Vagina (tissue), 2 donors: Measurements from ENCODE around the gene KDM4B.

Experiments
- POLR2A ChIP-seq, 2 donors: fragments of 450-650 bp; IDR thresholded peaks; one replicate each; pipeline ENCODE4 v1.6.1; 2017; ENCODE audit warnings: antibody characterized with exemption in 2 of 2, mild to moderate bottlenecking in 2 of 2, moderate library complexity in 2 of 2
- POLR2AphosphoS5 ChIP-seq, 2 donors: sonication (generic); formaldehyde crosslinking; IDR thresholded peaks; one replicate each; pipeline ENCODE4 v1.9.0; 2017; ENCODE audit warnings: antibody characterized with exemption in 2 of 2, mild to moderate bottlenecking in 2 of 2, low read depth in 1 of 2; ENCODE audit not compliant: insufficient read depth in 1 of 2
- TF ChIP-seq, protein P1 (sequence below), 3 experiments: fragments of 450-650 bp in 2 of 3; fragments of 200-600 bp in 1 of 3; sonication (generic) in 1 of 3; IDR thresholded peaks; one replicate each; pipeline ENCODE4 v1.5.1; 2017 to 2019; ENCODE audit warnings: antibody characterized with exemption in 3 of 3, mild to moderate bottlenecking in 2 of 3, moderate library complexity in 2 of 3

DNA sequence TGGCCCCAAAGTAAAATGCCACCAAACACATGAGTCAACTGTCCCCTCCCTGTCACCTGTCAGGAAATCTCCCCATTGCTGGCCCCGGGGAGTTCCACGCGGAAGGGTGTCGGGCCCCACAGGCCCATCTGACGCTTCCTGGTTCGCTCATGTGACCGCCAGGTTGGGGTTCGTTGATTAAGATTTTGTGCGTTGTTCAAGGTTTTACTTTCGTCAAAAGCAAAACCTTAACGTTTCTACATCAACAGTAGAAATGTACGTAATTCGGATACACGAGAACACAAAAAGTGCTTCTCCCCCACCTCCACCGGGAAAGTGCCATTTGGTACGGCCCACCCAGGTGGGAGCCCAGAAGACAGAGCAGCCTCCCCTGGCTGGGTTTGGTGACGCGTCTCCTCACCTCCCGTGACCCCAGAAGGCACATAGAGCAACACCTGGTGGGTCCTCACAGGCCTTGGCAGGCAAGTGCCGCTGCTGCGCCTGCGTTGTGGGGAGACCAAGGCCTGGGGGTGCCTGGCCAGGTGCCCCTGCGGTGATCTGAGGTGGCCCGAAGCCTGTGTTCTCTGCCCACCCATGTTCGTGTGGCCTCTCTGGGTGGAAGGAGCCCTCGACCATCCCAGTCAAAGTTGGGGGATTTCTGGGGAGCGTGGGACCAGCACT is 161.6 kb downstream of the KDM4B start:
- TF ChIP-seq, protein P1, sequence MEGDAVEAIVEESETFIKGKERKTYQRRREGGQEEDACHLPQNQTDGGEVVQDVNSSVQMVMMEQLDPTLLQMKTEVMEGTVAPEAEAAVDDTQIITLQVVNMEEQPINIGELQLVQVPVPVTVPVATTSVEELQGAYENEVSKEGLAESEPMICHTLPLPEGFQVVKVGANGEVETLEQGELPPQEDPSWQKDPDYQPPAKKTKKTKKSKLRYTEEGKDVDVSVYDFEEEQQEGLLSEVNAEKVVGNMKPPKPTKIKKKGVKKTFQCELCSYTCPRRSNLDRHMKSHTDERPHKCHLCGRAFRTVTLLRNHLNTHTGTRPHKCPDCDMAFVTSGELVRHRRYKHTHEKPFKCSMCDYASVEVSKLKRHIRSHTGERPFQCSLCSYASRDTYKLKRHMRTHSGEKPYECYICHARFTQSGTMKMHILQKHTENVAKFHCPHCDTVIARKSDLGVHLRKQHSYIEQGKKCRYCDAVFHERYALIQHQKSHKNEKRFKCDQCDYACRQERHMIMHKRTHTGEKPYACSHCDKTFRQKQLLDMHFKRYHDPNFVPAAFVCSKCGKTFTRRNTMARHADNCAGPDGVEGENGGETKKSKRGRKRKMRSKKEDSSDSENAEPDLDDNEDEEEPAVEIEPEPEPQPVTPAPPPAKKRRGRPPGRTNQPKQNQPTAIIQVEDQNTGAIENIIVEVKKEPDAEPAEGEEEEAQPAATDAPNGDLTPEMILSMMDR (IDR thresholded peaks at IDR 0.05): no peak
- TF ChIP-seq POLR2A (IDR thresholded peaks at IDR 0.05): no peak
- no peak for TF ChIP-seq POLR2AphosphoS5 (IDR thresholded peaks at IDR 0.05; ENCODE audit: insufficient read depth in 1 of 2, low read depth in 1 of 2)
